Right renal cortex interstitium (tissue), 3 donors: ENCODE data around the gene ATP6AP1. TPM values are rescaled to one million over a fixed set of nuclear protein-coding genes. Genes with fewer than 3 reads are reported as not detected.

Source experiments
- DNase-seq, 3 donors: peaks; one replicate each; pipeline ENCODE4 v3.0.0-alpha.2; 2013; ENCODE audit warnings: low read depth in 3 of 3, low spot score in 2 of 3
- polyA plus RNA-seq, 3 donors: library from polyadenylated mRNA; unstranded; fragments of 120-200 nt; gene quantifications; one replicate each; pipeline ENCODE4 v1.2.1, GENCODE V29; 2013; ENCODE audit not compliant: insufficient read length in 3 of 3

Gene ATP6AP1
- polyA plus RNA-seq, 3 donors, result 136 to 162 (median 151) TPM

GRCh38 chrX:154426916-154427770 is 1.3 kb upstream of the ATP6AP1 start:
- no peak for DNase-seq

DNA sequence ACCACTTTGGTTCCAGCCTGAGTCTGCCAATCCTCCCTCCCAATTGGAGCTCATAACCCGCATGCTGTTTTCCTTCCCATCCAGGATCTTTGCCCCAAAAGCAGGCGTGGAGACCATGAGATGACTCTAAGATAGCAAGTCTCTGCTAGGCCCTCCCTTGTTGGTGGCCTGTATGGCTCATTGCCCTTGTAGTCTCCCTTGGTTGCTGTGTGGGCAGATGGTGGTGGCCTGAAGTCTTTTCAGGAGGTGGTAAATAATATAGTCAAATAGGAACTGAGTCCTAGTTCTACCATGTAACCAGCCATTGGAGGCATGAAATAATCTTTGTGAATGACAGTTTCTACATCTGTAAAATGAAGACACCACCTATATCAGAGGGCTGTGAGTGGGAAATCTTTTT is 1.2 kb downstream of the ATP6AP1 start:
- DNase-seq, result no peak

DNA sequence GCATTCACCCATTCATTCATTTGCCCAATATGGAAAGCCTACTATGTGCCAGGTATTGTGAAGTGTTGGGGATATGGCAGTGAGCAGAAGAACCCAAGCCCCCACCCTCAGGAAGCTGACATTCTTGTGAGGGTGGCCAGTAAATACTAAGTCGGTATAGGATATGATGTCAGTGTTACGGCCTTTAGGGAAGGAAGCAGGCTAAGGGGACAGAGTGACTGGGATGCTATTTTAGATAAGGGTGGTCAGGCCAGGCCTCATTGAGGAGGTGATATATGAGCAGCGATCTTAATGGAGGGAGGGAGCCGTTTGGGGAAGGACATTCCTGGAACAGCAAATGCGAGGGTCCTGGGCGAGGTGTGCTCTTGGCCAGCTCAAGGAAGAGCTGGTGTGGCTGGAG is 2.0 kb downstream of the ATP6AP1 start:
- DNase-seq, result no peak

DNA sequence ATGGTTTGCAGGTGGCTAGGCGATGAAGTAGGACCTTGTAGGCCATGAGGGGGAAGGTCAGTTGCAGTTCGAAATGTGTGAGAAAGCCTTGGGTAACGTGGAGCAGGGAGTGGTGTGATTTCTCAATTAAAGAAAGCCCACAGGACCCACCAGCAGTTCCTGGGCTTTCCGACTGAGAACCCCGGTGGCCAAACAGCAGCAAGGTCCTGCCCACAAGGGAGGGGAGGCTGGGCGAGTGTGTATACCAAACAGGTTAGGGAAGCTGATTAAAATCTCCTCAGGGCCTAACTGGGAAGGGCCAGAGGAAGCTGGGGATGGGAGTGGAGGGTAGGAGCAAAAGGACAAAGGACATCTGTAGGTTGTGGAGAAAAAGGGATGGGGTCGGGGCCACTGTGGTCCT is 2.4 kb downstream of the ATP6AP1 start:
- DNase-seq, result no peak

- no peak for DNase-seq
These were observed 2.9 kb downstream of the ATP6AP1 start for GRCh38 chrX:154431341-154431740.

DNA sequence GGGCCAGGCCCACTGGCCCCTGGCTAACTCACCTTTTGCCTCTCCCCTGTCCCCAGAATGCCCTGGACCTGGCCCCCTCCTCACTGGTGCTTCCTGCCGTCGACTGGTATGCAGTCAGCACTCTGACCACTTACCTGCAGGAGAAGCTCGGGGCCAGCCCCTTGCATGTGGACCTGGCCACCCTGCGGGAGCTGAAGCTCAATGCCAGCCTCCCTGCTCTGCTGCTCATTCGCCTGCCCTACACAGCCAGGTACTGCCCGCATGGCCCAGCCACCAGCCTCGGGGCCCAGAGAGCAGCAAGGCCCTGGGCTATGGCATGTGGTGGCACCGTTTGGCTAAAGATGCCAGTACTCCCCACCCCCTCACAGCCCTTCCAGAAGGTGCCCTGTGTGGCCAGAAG is 3.7 kb downstream of the ATP6AP1 start:
- no peak for DNase-seq

DNA sequence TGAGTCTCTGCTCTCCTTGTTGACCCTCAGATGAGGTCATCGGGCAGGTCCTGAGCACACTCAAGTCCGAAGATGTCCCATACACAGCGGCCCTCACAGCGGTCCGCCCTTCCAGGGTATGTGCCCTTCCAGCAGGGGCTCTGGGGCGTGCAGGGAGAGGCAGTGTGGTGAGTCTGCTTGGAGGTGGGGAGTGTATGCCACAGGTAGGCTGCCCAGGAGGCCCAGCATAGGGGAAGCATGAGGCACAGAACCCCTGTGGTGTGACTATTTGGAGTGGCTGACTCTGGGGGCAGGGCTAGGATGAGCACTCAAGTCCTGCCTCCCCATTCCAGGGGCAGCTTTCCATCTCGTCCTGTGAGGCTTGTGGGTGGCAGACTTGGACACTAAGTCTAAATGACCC is 5.1 kb downstream of the ATP6AP1 start:
- DNase-seq, result no peak

- no peak for DNase-seq
These were observed 6.1 kb downstream of the ATP6AP1 start for GRCh38 chrX:154434394-154435168.

DNA sequence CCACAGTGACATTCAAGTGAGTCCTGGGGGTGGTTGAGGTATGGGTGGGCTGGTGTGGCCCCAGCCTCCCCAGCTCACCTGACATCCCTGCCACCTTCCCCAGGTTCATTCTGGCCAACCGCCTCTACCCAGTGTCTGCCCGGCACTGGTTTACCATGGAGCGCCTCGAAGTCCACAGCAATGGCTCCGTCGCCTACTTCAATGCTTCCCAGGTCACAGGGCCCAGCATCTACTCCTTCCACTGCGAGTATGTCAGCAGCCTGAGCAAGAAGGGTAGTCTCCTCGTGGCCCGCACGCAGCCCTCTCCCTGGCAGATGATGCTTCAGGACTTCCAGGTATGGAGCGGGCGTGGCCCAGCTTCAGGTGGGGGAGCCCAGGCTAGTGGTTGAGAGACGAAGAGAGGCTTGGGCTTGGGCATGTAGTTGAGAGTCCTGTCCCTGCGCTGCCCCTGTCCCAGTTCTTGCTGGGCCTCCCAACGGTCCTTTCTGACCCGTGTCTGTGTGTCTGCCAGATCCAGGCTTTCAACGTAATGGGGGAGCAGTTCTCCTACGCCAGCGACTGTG is 6.8 kb downstream of the ATP6AP1 start:
- no peak for DNase-seq

GRCh38 chrX:154436374-154436982 is 8.0 kb downstream of the ATP6AP1 start:
- no peak for DNase-seq

GRCh38 chrX:154436983-154437752 is 8.7 kb downstream of the ATP6AP1 start, which contains the start of gene GDI1:
TSS of gene GDI1 (plus strand) at chrX:154437154. CDS start at chrX:154437255, 101 bp downstream.
- no peak for DNase-seq

DNA sequence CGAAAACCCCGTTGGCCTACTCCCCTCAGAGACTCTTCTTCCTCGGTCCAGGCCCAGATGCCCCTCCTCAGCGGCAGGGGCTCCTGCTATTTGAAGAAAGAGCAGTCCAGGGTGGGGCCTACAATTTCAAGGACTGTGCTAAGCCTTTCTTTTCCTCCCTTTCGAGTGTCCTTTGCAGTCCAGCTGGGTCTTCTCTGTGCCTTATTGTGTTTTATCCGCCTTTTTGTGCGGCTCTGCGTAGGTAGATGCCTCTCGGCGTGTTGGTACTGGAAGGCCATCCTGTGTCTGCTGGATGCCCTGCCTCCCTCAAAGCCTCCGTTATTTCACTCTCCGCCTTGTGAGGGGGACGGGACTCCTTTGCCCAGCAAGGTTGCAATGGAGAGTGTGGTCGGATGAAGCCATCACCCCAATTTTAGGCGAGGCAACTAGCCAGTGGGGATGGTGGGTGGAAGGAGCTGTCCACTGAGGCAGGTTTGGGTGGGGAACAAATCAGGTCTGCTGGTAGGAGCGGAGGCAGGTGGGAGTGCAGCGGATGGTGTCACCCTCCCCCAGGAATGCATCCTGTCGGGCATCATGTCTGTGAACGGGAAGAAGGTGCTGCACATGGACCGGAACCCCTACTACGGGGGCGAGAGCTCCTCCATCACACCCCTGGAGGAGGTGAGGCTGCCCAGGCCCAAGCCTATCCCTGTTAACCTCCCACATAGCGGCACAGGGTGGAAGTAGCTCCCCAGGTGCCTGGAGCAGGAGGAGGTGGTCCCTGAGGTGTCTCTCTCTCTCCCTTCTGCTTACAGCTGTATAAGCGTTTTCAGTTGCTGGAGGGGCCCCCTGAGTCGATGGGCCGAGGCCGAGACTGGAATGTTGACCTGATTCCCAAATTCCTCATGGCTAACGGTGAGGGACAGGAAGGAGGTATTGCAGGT is 9.8 kb downstream of the ATP6AP1 start:
- no peak for DNase-seq

- DNase-seq, result no peak
These were observed 11.4 kb downstream of the ATP6AP1 start for GRCh38 chrX:154439841-154440240.

DNA sequence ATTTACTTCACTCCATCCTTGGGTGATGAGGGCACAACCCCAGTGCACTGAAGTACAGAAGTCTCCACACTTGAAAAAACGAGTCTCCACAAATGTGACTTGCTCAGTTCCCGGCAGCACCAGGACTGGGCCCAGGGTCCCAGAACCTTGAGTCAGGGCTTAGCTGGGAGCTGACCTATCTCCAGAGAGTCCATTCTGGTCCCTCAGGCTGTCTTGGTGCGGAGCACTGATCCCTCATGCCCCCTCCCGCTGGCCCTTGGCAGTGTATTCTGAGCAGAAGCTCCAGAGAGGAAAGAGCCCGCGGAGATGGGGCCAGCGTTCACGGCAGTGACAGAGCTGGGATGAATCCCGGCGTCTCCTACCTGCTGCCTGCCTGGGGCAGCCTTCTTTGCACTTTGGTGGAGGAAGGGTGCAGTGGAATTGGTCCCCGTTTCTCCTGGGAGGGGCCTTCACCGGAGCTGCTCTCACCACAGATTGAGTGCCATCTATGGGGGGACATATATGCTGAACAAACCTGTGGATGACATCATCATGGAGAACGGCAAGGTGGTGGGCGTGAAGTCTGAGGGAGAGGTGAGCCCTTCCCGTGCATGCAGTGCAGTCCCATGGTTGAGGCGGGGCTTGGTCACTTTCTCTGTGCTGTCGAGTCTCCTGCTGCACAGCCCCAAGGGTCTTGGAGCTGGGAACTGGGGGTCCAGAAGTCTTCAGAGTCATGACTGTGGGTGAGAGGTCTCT is 12.3 kb downstream of the ATP6AP1 start:
- no peak for DNase-seq

DNA sequence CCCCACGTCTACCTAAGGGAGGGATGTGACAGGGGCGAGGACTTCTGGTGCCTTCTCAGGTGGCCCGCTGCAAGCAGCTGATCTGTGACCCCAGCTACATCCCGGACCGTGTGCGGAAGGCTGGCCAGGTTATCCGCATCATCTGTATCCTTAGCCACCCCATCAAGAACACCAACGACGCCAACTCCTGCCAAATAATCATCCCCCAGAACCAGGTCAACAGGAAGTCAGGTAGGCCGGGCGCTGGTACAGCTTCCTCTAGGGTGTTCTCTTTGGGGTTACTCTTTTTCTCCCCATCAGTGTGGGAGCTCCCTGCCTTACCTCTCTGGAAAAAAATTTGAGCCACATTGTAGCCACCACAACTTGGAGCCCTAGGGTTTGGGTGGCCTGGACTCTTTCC is 13.1 kb downstream of the ATP6AP1 start:
- no peak for DNase-seq

DNA sequence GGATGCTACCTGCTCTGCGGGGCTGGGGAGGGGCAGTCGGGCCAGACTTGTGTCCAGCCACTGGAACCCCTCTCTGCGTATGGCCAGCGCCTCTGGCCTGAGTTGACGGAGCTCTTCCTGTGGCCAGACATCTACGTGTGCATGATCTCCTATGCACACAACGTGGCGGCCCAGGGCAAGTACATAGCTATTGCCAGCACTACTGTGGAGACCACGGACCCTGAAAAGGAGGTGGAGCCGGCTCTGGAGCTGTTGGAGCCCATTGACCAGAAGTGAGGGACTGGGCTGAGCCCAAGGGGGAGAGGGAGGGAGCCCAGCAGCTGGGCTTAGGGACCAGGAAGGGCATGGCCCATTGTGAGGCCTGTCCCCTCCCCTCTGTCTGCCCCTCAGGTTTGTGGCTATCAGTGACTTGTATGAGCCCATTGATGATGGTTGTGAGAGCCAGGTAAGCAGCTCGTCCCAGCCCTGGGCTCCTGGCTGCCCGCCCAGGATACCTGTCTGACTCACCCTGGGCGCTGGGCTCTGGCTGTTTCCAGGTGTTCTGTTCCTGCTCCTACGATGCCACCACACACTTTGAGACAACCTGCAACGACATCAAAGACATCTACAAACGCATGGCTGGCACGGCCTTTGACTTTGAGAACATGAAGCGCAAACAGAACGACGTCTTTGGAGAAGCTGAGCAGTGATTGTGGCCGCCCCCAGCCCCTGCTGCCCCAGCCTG is 13.7 kb downstream of the ATP6AP1 start:
- no peak for DNase-seq

DNA sequence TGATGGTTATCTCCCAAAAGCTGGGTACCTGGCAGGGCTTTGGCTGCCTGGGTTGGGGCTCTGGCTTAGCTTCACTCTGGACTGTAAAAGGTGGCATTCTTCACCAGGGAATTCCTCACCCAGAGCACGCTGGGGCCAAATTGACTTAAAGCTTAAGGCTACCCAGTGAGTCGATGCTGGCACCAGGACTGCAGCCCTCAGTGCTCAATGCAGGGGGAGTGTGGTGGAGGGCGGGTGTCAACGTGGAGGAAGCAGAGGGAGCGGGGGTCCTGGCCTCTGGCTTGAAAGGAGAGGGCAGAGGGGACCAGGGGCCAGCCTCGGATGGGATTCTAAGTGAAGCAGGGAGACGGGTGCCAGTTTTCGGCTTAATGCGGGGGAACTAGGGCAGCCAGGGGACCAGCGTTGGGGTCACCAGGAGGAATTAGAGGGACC is 15.0 kb downstream of the ATP6AP1 start:
- no peak for DNase-seq
